Stimulated activated CD8-positive, alpha-beta memory T cell treated with anti-CD3 and anti-CD28 coated beads, Interleukin-15, amount 100 ng/mL, for 1 hour (primary cell): ENCODE results near the gene PRPF19.

Experiments
- DNase-seq: peaks from one replicate; pipeline ENCODE4 v3.0.0-alpha.2; 2020; ENCODE audit warnings: low read depth

PRPF19 gene

GRCh38 chr11:60857378-60858232 lies 48.8 kb downstream of the PRPF19 start:
- DNase-seq: no peak

- DNase-seq: no peak
These were observed 50.4 kb downstream of the PRPF19 start, which contains the start of gene PTGDR2 for GRCh38 chr11:60855726-60856633. TSS of gene PTGDR2 (minus strand) at chr11:60855950. CDS start at chr11:60853722, 2,228 bp downstream.

GRCh38 chr11:60854847-60855725 lies 51.3 kb downstream of the PRPF19 start:
- no peak for DNase-seq

GRCh38 chr11:60854140-60854846 lies 52.1 kb downstream of the PRPF19 start:
- no peak for DNase-seq

- no peak for DNase-seq
These were observed 53.1 kb downstream of the PRPF19 start for GRCh38 chr11:60852982-60853950.

DNA sequence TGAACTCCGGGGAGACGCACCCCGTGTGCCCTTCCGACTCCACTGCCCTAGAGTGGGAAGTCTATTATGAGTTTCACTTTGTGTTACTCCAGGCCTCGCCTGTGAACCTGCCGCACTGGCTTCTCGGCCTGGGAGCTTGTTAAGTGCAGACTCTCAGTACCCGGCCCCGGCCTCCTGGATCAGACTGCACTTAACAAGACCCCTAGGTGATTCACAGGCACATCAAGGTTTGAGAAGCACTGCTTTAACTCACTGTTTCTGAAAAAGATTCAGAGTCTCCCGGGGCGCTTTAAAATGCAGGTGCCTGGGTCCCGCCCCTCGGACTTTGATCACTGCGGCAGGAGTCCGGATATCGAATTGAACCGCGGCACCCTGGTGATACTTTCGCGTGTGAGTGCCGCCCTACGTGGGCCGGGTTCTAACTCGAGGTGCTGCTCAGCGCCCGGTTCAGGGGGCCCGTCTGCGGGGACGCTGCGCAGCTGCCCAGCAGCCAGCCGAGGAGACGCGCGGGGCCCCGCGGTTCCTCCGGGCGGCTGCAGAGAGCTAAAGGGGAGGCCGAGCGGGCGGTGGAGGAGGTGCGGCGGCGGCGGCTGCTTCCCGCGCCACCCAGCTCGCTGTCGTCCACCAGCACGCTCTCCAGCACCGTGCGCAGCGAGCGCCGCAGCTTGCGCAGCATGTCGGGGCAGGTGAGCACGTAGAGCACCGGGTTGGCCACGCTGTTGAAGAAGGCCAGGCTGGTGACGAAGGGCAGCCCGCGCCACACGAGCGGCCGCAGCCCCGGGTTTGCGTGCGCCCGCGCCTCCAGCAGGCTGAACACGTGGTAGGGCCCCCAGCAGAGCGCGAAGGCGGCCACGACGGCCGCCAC lies 54.0 kb downstream of the PRPF19 start:
- no peak for DNase-seq

DNA sequence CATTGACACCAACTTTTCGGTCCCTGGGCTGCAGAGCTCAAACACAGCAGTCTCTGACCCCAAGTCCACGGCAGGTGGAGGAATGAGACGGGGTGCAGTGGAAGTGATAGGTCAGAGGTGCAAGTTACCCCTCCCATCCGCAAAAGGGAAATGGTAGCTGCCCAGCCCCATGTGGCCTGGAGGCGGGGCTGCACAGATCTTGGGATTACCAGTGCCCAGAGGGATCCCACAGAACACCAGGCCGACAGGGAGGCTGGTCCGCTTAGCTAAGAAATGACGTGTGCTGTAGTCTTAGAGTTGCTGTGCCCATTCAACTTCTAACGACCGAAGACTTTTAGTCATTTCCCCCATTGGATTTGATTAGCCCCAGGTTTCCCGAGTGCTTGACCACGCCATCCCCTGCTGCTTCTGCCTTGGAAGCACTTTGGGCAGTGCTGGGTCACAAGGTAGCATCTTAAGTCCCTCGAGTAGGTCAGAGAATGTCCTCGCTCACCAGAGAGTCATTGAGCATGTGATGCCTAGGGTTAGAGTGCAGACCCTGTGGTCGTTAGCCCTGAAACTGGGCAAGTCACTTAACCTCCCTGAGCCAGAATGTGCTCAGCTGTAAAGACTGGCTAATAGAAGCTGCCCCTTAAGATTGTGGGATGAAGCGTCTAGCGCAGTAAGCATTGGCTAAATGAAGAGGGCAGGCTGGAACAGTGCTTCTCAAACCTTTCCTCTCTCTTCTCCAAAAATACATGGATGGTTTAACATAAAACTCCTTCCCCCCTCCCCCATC lies 54.9 kb downstream of the PRPF19 start:
- no peak for DNase-seq

DNA sequence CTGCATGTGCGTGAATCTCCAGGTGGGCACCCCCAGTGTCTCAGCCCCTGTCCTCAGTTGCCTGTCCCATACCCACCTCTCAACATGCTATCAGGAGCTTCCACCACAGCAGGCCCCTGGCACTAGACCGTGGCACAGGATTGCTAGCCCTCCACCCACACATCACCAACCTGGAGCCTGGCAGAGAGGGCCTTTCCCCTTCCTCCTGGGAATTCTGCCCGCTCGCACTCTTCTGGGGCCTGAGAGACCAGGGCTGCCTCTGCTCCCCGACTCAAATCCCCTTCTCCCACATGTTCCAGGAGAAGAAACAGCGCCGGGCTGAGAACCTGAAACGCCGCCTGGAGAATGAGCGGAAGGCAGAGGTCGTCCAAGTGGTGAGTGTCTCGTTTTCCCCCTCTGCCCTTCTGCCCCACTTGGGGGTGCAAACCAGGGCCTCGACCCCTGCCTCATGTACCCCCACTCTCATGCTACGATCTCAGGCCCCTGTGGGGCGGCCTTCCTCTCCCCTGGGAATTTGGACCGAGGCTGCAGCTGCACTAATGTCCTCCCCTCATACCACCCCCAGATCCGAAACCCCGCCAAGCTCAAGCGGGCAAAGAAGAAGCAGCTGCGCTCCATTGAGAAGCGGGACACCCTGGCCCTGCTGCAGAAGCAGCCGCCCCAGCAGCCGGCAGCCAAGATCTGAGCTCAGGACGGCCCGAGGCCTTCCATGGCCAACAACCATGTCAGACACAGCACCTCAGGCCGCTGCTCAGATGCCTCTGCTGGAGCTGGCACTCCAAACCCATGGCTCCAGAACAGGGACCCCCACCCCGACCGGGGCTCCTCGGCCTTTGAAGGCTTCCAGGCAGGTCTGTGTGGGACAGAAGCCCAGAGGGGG lies 56.5 kb downstream of the PRPF19 start:
- no peak for DNase-seq

- no peak for DNase-seq
These were observed 57.7 kb downstream of the PRPF19 start for GRCh38 chr11:60848714-60849151.

DNA sequence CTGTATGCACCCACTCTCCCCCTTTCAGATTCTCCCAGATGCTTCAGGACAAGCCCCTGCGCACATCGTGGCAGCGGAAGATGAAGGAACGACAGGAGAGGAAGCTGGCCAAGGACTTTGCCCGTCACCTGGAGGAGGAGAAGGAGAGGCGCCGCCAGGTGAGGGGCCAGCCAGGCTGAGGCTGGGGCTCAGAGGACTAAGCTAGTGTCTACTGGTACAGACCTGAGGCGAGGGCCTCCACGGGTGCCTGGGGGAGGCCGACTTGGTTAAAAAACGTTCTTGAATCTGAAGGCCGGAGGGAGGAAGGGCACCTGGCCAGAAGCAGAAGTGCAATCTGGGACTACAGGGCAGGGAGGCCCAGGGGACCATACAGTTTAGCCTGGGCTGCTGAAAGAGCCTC lies 58.5 kb downstream of the PRPF19 start:
- no peak for DNase-seq

- DNase-seq: no peak
These were observed 59.1 kb downstream of the PRPF19 start for GRCh38 chr11:60847281-60847680.

DNA sequence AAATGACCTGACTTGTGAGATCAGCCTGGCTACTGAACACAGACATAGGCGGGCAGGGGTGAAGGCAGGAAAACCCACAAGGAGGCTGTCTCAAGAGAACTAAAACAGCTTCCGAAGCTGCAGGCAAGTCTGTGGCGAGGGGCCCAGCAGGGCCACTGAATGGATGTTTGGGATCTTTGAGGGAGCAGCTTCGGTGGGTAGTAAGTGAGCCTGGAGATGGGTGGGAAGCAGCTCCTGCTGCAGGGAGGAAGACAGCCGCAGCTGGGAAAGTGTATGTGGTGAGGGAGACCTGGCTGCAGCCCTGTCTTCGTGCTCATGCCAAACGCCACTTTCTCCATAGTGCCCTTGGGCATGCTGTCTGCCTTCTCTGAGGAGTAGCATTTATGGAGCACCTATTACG lies 61.0 kb downstream of the PRPF19 start:
- no peak for DNase-seq

- no peak for DNase-seq
These were observed 61.5 kb downstream of the PRPF19 start for GRCh38 chr11:60844870-60845221.

- DNase-seq: no peak
These were observed 62.1 kb downstream of the PRPF19 start for GRCh38 chr11:60844045-60844869.

- no peak for DNase-seq
These were observed 63.5 kb downstream of the PRPF19 start for GRCh38 chr11:60842668-60843600.
